ENCODE data around the gene PLA2G4B.
A peak's percentile ranks its signal among the peaks of the same experiment; 100 is the strongest.
"Not testable (repeated sequence)": the region's sequence is repeated elsewhere in the genome, so short reads cannot be mapped to it uniquely, and the experiment has no call there.

Gene PLA2G4B

DNA sequence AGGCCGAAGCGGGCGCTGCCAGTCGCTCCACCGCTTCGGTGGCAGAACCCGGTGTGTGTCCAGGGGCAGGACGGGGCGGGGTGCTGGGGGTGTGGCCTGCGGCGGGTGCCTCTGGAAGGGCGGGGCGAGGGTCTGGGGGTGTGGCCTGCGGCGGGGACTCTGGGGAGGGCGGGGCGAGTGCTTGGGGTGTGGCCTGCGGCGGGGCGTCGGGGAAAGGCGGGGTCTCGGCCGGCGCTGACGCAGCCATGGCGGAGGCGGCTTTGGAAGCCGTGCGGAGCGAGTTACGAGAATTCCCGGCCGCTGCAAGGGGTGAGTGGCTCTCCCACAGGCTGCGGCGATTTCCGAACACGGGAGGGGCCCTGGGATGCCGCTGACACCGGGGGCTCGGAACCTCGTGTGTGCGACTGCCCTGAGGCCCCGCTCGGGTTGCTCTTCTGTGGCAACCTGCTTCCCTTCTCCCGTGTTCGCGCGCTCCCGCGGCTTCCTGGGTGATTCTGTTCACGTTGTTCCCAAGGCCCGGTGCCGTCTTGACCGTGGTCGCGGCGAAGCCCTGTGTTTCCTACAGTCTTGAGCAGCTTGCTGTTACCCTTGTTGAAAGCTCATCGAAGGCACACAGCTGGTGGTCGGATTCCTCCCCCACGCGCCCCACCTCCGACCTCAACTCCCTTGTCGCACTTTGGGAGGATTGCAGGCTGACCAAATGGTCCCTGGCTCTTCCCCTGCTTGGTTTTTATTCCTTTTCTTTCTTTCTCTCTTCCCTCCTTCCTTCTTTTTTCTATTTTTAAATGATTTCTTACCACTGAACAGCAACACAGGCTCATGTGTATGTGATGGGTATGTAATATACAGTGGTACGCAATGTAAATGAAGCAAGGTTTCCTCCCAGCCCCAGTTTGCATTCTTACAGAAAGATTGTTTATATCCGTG is 10.5 kb upstream of the PLA2G4B start, which contains the start of gene JMJD7:
Gene JMJD7, plus strand, starts transcription at position 213 of the 927 bp plus-strand sequence. Its CDS starts 33 bp downstream, at position 246.
- DNase-seq: peak; percentile 88

DNA sequence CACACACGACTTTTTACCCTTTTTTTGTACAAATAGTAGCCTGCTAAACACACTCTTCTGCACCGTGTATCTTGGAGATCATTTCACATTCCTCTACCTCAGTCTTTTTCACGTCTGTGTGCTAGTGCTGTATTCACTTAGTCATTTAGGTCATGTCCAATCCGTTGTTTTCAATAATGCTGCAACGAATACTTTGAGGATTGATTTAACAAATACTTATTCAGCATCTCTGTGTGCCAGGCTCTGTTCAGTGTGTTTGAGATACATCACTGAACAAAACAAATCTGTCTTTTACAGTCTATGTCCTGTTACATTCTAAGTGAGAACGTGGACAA is 9.9 kb upstream of the PLA2G4B start:
- DNase-seq: no peak

- DNase-seq: no peak
Measured at GRCh38 chr15:41829959-41830646, 8.5 kb upstream of the PLA2G4B start.

DNA sequence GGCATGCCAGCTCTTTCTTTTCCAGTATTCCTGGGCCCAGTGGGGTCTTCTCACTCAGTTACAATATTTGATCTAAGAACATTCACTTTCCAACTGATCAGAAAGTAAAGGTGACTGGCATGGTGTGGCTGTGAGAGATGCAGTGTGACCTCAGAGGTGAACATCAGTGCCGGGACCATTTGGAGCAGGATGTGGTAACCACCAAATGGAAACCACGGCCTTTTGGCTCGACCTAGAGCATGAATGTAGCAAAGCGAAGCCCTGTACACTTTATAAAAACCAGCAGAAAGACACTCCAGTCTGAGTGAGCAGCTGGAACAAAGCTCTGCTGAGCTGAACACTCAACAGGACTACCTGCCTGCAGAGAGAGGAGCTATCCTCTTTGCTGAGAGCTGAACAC is 7.4 kb upstream of the PLA2G4B start:
- DNase-seq: not testable (repeated sequence)

DNA sequence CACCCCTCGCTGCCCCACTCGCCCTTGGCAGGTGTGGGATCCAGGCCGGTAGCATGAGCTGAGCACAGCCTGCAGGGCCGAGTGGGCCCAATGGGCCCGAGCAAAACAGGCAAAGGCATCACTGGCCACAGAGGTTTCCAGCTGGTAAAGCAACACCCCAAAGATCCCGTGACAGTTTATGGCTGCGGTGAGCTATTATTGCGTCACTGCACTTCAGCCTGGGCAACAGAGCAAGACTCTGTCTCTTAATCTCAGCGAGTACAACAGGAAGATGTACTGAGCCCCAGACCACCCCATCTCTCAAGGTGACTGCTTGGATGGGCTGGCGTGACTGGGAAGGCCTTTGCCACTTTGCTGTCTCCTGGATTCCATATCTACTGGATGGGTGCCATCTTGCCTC is 6.4 kb upstream of the PLA2G4B start:
- DNase-seq: no peak

DNA sequence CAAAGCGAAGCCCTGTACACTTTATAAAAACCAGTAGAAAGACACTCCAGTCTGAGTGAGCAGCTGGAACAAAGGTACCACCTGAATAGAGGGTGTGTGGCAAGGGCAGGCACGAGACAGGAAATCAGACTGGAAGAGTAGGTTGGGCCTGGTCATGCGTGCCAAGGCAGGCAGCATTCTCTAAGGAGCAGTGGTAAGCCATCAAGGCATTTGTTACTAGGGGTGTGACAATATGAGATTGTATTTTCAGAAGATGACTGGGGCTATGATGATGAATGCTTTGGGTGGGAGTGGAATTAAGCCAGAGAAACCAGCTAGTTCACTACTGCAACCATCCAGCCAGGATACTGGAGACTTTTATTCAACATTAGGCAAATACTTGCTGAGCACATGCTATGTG is 5.8 kb upstream of the PLA2G4B start:
- DNase-seq: no peak

- no peak for DNase-seq
Measured at GRCh38 chr15:41834096-41834495, 4.6 kb upstream of the PLA2G4B start.

DNA sequence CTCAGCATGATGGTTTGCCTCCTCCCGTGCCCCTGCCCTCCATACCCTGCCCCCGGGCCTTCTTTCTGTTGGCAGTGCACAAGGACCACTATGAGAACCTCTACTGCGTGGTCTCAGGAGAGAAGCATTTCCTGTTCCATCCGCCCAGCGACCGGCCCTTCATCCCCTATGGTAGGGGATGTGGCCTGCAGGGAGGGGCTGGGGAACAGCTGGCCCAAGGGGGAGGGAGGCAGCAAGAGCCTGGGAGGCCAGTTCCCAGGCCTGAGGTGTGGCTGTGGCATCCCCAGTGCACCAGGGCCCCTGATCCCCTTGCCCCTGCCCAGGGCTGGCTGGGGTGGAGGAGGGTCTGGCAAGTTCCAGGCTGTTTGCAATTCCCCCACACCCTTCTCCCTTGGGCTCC is 2.6 kb upstream of the PLA2G4B start:
- no peak for DNase-seq

DNA sequence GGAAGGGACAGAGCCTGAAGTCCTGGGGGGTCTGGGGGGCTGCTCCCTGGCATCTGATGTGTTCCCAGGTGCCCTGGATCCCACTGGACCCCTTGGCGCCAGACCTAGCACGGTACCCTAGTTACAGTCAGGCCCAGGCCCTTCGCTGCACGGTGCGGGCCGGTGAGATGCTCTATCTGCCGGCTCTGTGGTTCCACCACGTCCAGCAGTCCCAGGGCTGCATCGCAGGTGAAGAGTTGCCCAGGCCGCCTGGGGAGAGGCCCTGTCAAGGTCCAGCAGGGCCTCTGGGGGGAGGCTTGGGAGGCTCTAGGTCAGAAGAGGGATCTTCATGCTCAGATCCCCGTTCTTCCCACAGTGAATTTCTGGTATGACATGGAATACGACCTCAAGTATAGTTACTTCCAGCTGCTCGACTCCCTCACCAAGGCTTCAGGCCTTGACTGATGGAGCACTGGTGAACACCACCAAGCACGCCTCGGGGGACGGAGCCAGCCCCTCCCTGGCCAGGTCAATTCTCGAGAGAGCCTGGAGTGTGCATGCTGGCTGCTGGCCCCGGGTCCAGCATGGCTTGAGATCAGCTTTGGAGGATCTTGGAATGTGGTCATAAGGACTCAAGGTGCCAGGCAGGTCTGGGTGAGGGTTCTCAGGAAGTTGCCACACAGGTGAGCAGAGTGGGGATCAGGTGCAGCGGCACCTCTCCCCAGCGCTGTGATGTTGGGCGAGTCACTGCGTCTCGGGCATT is 1.8 kb upstream of the PLA2G4B start:
- DNase-seq: no peak

DNA sequence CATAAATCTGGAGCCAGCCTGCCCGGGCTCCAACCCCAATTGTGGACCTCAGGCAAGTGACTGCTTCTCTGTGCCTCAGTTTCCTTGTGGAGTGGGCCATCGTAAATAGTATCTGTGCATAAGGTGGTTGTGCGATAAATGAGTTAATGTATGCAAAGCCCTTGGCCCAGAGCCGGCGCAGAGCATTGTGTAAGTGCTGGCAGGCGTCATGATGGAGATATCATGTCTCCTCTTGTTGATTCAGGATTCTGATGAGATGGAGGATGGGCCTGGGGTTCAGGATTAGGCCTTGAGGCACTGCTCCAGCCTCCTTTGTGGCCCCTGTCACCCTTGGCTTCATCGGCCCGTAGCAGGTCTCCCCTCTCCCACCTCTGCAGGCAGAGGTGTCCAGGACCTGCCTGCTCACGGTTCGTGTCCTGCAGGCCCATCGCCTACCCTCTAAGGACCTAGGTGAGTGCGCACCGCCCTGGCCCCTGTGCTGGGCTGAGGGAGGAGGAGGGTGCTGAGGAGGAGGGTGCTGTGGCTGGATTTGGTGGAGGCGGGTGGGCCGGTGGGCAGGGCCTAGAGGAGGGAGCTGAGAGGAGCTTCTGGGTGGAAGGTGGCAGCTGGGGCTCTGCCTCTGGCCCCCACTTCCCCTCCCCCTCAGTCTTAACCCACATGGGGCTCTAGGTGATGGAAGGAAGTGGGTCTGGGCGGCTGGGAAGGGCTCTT is 1.3 kb downstream of the PLA2G4B start:
- no peak for DNase-seq

DNA sequence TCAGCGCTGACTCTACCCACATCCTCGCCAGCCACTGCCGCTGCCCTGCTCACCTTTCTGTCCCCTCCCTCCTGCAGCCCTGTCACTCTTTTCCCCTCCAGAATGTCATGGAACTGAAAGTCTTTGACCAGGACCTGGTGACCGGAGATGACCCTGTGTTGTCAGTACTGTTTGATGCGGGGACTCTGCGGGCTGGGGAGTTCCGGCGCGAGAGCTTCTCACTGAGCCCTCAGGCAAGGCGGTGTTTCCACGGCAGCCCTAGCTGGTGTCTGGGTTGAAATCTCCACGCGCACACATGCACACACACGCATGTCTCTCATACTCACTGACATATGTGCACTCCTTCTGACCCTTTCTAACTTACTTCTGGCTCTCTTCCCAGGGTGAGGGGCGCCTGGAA is 2.0 kb downstream of the PLA2G4B start:
- DNase-seq: no peak

- no peak for DNase-seq
Measured at GRCh38 chr15:41841131-41841530, 2.5 kb downstream of the PLA2G4B start.

GRCh38 chr15:41842229-41842628 is 3.6 kb downstream of the PLA2G4B start:
- DNase-seq: no peak

- DNase-seq: no peak
Measured at GRCh38 chr15:41843571-41843970, 4.9 kb downstream of the PLA2G4B start.

DNA sequence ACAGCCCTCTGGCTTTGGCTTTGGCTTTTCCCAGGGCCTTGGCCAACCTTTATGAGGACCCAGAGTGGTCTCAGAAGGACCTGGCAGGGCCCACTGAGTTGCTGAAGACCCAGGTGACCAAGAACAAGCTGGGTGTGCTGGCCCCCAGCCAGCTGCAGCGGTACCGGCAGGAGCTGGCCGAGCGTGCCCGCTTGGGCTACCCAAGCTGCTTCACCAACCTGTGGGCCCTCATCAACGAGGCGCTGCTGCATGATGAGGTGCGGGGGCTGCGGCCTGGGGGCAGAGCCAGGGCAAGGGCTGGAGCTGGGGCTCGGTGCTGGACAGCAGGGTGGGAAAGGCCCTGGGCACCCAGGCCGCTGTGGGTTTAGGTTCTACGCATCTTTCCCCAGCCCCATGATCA is 6.2 kb downstream of the PLA2G4B start:
- no peak for DNase-seq

DNA sequence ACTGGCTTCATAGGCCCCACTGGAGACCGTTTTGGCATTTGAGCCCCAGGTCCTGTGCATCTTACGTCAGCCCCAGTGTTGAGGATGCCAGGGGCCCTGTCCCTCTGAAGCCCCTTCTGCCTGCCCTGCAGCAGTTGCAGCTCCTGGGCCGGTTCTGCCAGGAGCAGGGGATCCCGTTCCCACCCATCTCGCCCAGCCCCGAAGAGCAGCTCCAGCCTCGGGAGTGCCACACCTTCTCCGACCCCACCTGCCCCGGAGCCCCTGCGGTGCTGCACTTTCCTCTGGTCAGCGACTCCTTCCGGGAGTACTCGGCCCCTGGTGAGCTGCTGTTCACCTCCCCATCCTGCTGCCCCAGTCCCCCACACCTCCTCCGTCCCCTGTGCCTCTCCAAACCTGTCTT is 8.6 kb downstream of the PLA2G4B start:
- no peak for DNase-seq

GRCh38 chr15:41847981-41848380 is 9.3 kb downstream of the PLA2G4B start:
- no peak for DNase-seq

DNA sequence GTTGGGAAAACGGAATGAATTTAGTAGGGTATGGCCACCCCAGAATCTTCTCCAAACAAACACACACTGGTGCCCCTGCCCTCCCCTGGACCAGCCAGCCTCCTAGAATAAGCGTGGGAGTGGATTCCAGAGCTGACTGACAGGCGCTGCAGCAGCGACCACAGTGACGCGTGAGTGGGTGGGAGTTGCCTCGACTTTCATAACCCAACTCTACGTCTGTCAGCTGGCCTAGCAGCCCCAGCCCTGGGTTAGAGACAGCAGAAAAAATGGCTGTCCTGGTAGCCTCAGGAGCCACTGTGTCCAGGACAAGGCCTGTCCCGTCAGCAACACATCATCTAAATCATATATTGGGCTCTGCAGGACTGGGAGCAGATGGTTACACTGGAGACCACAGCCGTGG is 10.0 kb downstream of the PLA2G4B start:
- DNase-seq: no peak

DNA sequence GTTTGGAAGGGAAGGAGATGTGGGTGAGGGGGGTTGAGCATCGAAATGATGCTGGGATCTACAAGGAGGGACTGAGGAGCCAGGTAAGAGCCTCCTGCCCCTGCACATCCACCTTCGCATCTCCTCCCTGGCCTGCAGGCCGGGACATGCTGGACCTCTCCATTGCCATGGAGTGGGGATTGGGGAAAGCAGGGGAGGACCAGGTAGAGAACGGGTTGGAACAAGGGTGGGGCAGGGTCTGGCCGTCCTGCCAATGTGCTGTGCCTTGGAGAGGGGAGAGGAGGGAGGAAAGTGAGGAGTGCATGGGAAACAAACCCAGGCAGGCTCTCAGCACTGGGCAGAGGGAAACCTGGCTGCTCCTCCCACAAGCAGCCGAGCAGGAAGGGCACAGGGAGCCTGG is 10.6 kb downstream of the PLA2G4B start:
- DNase-seq: no peak

- no peak for DNase-seq
Measured at GRCh38 chr15:41849861-41850260, 11.2 kb downstream of the PLA2G4B start.

- no peak for DNase-seq
Measured at GRCh38 chr15:41850482-41851166, 12.0 kb downstream of the PLA2G4B start.

- no peak for DNase-seq
Measured at GRCh38 chr15:41851167-41851523, 12.5 kb downstream of the PLA2G4B start.

Data from CD4-positive, alpha-beta T cell treated with Interferon gamma for 1 hour (primary cell).